Measurements from ENCODE around the gene VPS16. TPM values are rescaled to one million over a fixed set of nuclear protein-coding genes. Genes with fewer than 3 reads are reported as not detected.

The VPS16 gene
- polyA plus RNA-seq, 1 experiment = 33.5 TPM

- Histone ChIP-seq H3K27me3 (ENCODE audit: control insufficient read depth, insufficient read depth, low read length) (no peaks in the 10 kb centered on the region), H3K4me3 (ENCODE audit: low read depth, low read length) (peak overlapping the region; percentile 85), H3K27ac (ENCODE audit: low read depth, low read length) (no peak overlapping the region), H3K9me3 (ENCODE audit: control insufficient read depth, insufficient read depth, low read length) (no peaks in the 10 kb centered on the region; the same call in 1 of the 2 replicates)
- no peak for DNase-seq (ENCODE audit: low read depth, low spot score)
- no peak for TF ChIP-seq CTCF (IDR thresholded peaks at IDR 0.05; ENCODE audit: low read depth, low read length)
- ChIA-PET POLR2A (no interaction called here), CTCF (no interaction called here)
These were observed 33.9 kb downstream of the VPS16 start for GRCh38 chr20:2874456-2874855.

- Histone ChIP-seq H3K27ac (ENCODE audit: low read depth, low read length) (no peak overlapping the region), H3K9me3 (ENCODE audit: control insufficient read depth, insufficient read depth, low read length) (no peaks in the 10 kb centered on the region; the same call in 1 of the 2 replicates), H3K4me3 (ENCODE audit: low read depth, low read length) (no peak overlapping the region), H3K27me3 (ENCODE audit: control insufficient read depth, insufficient read depth, low read length) (no peaks in the 10 kb centered on the region)
- ChIA-PET POLR2A (no interaction called here), CTCF (no interaction called here)
- DNase-seq (ENCODE audit: low read depth, low spot score) = no peak
- no peak for TF ChIP-seq CTCF (IDR thresholded peaks at IDR 0.05; ENCODE audit: low read depth, low read length)
These were observed 35.2 kb downstream of the VPS16 start for GRCh38 chr20:2875690-2876203.

- H3K9me3 ChIP-seq (ENCODE audit: control insufficient read depth, insufficient read depth, low read length) = no peaks in the 10 kb centered on the region; the same call in 1 of the 2 replicates
- CTCF ChIA-PET = interaction anchor here (1.2 kb wide), 1 partner anchor 122 kb away, joined by 6 read pairs; no protein-coding TSS in a partner anchor
- no peak for DNase-seq (ENCODE audit: low read depth, low spot score)
- POLR2A ChIA-PET = no interaction called here
- TF ChIP-seq CTCF (IDR thresholded peaks at IDR 0.05; ENCODE audit: low read depth, low read length) = no peak
- H3K27ac ChIP-seq (ENCODE audit: low read depth, low read length) = no peak overlapping the region
- H3K27me3 ChIP-seq (ENCODE audit: control insufficient read depth, insufficient read depth, low read length) = no peaks in the 10 kb centered on the region
- H3K4me3 ChIP-seq (ENCODE audit: low read depth, low read length) = no peak overlapping the region
These were observed 38.0 kb downstream of the VPS16 start for GRCh38 chr20:2878515-2878914.

- H3K9me3 ChIP-seq (ENCODE audit: control insufficient read depth, insufficient read depth, low read length) = no peaks in the 10 kb centered on the region
- DNase-seq (ENCODE audit: low read depth, low spot score) = peak; percentile 82
- ChIA-PET CTCF (interaction anchor here (1.2 to 1.6 kb wide), 2 partner anchors 27 to 122 kb away, joined by 4 to 6 read pairs; no protein-coding TSS in a partner anchor), POLR2A (no interaction called here)
- no peak for TF ChIP-seq CTCF (IDR thresholded peaks at IDR 0.05; ENCODE audit: low read depth, low read length)
- no peak overlapping the region for H3K27ac ChIP-seq (ENCODE audit: low read depth, low read length)
- H3K27me3 ChIP-seq (ENCODE audit: control insufficient read depth, insufficient read depth, low read length) = no peaks in the 10 kb centered on the region
- H3K4me3 ChIP-seq (ENCODE audit: low read depth, low read length) = no peak overlapping the region
These were observed 38.6 kb downstream of the VPS16 start for GRCh38 chr20:2879146-2879545.

GRCh38 chr20:2880650-2881049 is 40.1 kb downstream of the VPS16 start:
- H3K4me3 ChIP-seq (ENCODE audit: low read depth, low read length) = no peak overlapping the region
- TF ChIP-seq CTCF (IDR thresholded peaks at IDR 0.05; ENCODE audit: low read depth, low read length) = no peak
- no peaks in the 10 kb centered on the region for H3K9me3 ChIP-seq (ENCODE audit: control insufficient read depth, insufficient read depth, low read length)
- POLR2A ChIA-PET = no interaction called here
- no peaks in the 10 kb centered on the region for H3K27me3 ChIP-seq (ENCODE audit: control insufficient read depth, insufficient read depth, low read length)
- CTCF ChIA-PET = interaction anchor here (0.9 to 1.6 kb wide), 2 partner anchors 28 to 30 kb away, joined by 4 read pairs; no protein-coding TSS in a partner anchor
- DNase-seq (ENCODE audit: low read depth, low spot score) = no peak
- no peak overlapping the region for H3K27ac ChIP-seq (ENCODE audit: low read depth, low read length)

Data from AG04450 (cell line).